ENCODE measurements around the gene SLC5A12.

- TF ChIP-seq EZH2 (IDR thresholded peaks at IDR 0.05; ENCODE audit: insufficient read depth, poor library complexity, severe bottlenecking): no peak
- no peak for TF ChIP-seq EZH2phosphoT487 (IDR thresholded peaks at IDR 0.05; ENCODE audit: insufficient read depth, low read depth)
Observed at GRCh38 chr11:26753723-26754504, 32.1 kb upstream of the SLC5A12 start.
